ENCODE results near the gene EGR4. TPM values are rescaled to one million over a fixed set of nuclear protein-coding genes. Genes with fewer than 3 reads are reported as not detected.

EGR4 gene
- total RNA-seq, 1 experiment from 2014 or later = not detected

- BruUV-seq (replicated peaks) = no TSS peak
- Mint-ChIP-seq H3K27me3 (ENCODE audit: insufficient read depth, unreplicated experiment) (peaks cover 25% of the 10 kb centered on the region), H3K36me3 (ENCODE audit: insufficient read depth, unreplicated experiment) (no peaks in the 10 kb centered on the region), H3K4me1 (ENCODE audit: low read depth, unreplicated experiment) (no peaks in the 10 kb centered on the region), H3K4me3 (ENCODE audit: unreplicated experiment) (no peak overlapping the region), H3K9me3 (ENCODE audit: unreplicated experiment) (no peaks in the 10 kb centered on the region), H3K27ac (ENCODE audit: unreplicated experiment) (no peak overlapping the region)
- ChIA-PET POLR2A (no interaction called here), CTCF (no interaction called here)
- Histone ChIP-seq H3K4me3 (ENCODE audit: low read depth, low read length) (no peak overlapping the region), H3K36me3 (ENCODE audit: control insufficient read depth, insufficient read depth, low read length) (no peaks in the 10 kb centered on the region), H3K27me3 (replicated peaks; ENCODE audit: control insufficient read depth, insufficient read depth, low read length) (peaks cover 1% of the 10 kb centered on the region; the same call in 1 of the 2 replicates), H3K9me3 (no peaks in the 10 kb centered on the region), H3K4me1 (no peaks in the 10 kb centered on the region)
- no peak for DNase-seq
- no peak for TF ChIP-seq CTCF (IDR thresholded peaks at IDR 0.05; ENCODE audit: insufficient read depth in 1 of 2, low read depth in 1 of 2, low read length in 1 of 2, severe bottlenecking in 1 of 2, unreplicated experiment in 1 of 2)
- intact Hi-C loops (cut with micrococcal nuclease; ENCODE audit: unreplicated experiment) = no loop called here
These were observed 2.5 kb upstream of the EGR4 start for GRCh38 chr2:73295751-73296400.

GRCh38 chr2:73294239-73294638 lies 891 bp upstream of the EGR4 start:
- BruUV-seq (replicated peaks) = no TSS peak
- no peak for DNase-seq
- H3K4me1 Mint-ChIP-seq (ENCODE audit: low read depth, unreplicated experiment) = no peaks in the 10 kb centered on the region
- Histone ChIP-seq H3K36me3 (ENCODE audit: control insufficient read depth, insufficient read depth, low read length) (no peaks in the 10 kb centered on the region), H3K9me3 (no peaks in the 10 kb centered on the region), H3K4me1 (no peaks in the 10 kb centered on the region), H3K4me3 (ENCODE audit: low read depth, low read length) (peak overlapping the region; percentile 45; the same call in 1 of the 2 replicates), H3K27me3 (replicated peaks; ENCODE audit: control insufficient read depth, insufficient read depth, low read length) (peaks cover 1% of the 10 kb centered on the region; the same call in 1 of the 2 replicates)
- TF ChIP-seq CTCF (IDR thresholded peaks at IDR 0.05; ENCODE audit: insufficient read depth in 1 of 2, low read depth in 1 of 2, low read length in 1 of 2, severe bottlenecking in 1 of 2, unreplicated experiment in 1 of 2) = no peak
- H3K36me3 Mint-ChIP-seq (ENCODE audit: insufficient read depth, unreplicated experiment) = no peaks in the 10 kb centered on the region
- H3K27me3 Mint-ChIP-seq (ENCODE audit: insufficient read depth, unreplicated experiment) = peaks cover 23% of the 10 kb centered on the region
- ChIA-PET CTCF (no interaction called here), POLR2A (no interaction called here)
- peak overlapping the region; percentile 71 for H3K4me3 Mint-ChIP-seq (ENCODE audit: unreplicated experiment)
- no peak overlapping the region for H3K27ac Mint-ChIP-seq (ENCODE audit: unreplicated experiment)
- no peaks in the 10 kb centered on the region for H3K9me3 Mint-ChIP-seq (ENCODE audit: unreplicated experiment)
- intact Hi-C loops (cut with micrococcal nuclease; ENCODE audit: unreplicated experiment) = no loop called here

- intact Hi-C loops (cut with micrococcal nuclease; ENCODE audit: unreplicated experiment) = no loop called here
- H3K4me3 ChIP-seq (ENCODE audit: low read depth, low read length) = peak overlapping the region; percentile 45
- H3K9me3 Mint-ChIP-seq (ENCODE audit: unreplicated experiment) = no peaks in the 10 kb centered on the region
- H3K4me3 Mint-ChIP-seq (ENCODE audit: unreplicated experiment) = peak overlapping the region; percentile 71
- H3K4me1 ChIP-seq = no peaks in the 10 kb centered on the region
- H3K4me1 Mint-ChIP-seq (ENCODE audit: low read depth, unreplicated experiment) = no peaks in the 10 kb centered on the region
- H3K36me3 ChIP-seq (ENCODE audit: control insufficient read depth, insufficient read depth, low read length) = no peaks in the 10 kb centered on the region
- CTCF ChIA-PET = interaction anchor here (0.6 to 0.8 kb wide), 3 partner anchors 9 to 135 kb away, joined by 3 read pairs; partner anchors contain the start of gene FBXO41
- TF ChIP-seq CTCF (IDR thresholded peaks at IDR 0.05; ENCODE audit: insufficient read depth in 1 of 2, low read depth in 1 of 2, low read length in 1 of 2, severe bottlenecking in 1 of 2, unreplicated experiment in 1 of 2) = no peak
- H3K36me3 Mint-ChIP-seq (ENCODE audit: insufficient read depth, unreplicated experiment) = no peaks in the 10 kb centered on the region
- H3K27me3 Mint-ChIP-seq (ENCODE audit: insufficient read depth, unreplicated experiment) = peaks cover 23% of the 10 kb centered on the region
- H3K9me3 ChIP-seq = no peaks in the 10 kb centered on the region
- DNase-seq = peak in 1 of 2 experiments; percentile 11
- peak overlapping the region; percentile 18 for H3K27ac Mint-ChIP-seq (ENCODE audit: unreplicated experiment)
- POLR2A ChIA-PET = interaction anchor here (0.7 kb wide), 1 partner anchor 58 kb away, joined by 3 read pairs; the partner anchor contains the start of gene CCT7
- TSS peak; percentile 52 for BruUV-seq (replicated peaks)
- H3K27me3 ChIP-seq (replicated peaks; ENCODE audit: control insufficient read depth, insufficient read depth, low read length) = peaks cover 1% of the 10 kb centered on the region; the same call in 1 of the 2 replicates
These were observed 328 bp downstream of the EGR4 start for GRCh38 chr2:73292906-73293533.
